H1 (cell line): Measurements from ENCODE around the gene SIM2. TPM values are rescaled to one million over a fixed set of nuclear protein-coding genes. Genes with fewer than 3 reads are reported as not detected.

Experiments
- CTCF ChIA-PET: fragments of 300-600 bp; sonication (Branson Sonifier 250); formaldehyde crosslinking; loops from one replicate; lab custom pipeline; 2021; ENCODE audit not compliant: partially characterized antibody; lab: Charles Lee
- POLR2A ChIA-PET: fragments of 300-600 bp; sonication (Branson Sonifier 250); formaldehyde crosslinking; loops from one replicate; lab custom pipeline; 2021; ENCODE audit warnings: inconsistent platforms; ENCODE audit not compliant: partially characterized antibody; lab: Charles Lee
- DNase-seq, 2 experiments: peaks; one replicate each; pipeline versions ENCODE4 v3.0.0 to v3.0.0-alpha.2; 2010 to 2022; ENCODE audit warnings: low spot score in 2 of 2, low read depth in 1 of 2, mixed read lengths in 1 of 2
- FAIRE-seq: peaks from 2 replicates; lab custom pipeline; 2011; peaks lifted over from hg19 to GRCh38; lab: Jason Lieb, UNC
- H2AFZ ChIP-seq: 2 replicates; pipeline ENCODE4 v1.8.1; 2012; ENCODE audit warnings: low read length, inconsistent platforms
- H2AK5ac ChIP-seq: 2 replicates; pipeline ENCODE4 v1.6.1; 2013; ENCODE audit warnings: low read depth, low read length
- H2BK120ac ChIP-seq: replicated peaks from 2 replicates; pipeline ENCODE3; 2013; ENCODE audit warnings: low read depth, low read length, inconsistent platforms
- H2BK12ac ChIP-seq: 2 replicates; pipeline ENCODE4 v1.6.1; 2013; ENCODE audit warnings: low read depth, low read length
- H2BK15ac ChIP-seq: 2 replicates; pipeline ENCODE4 v1.6.1; 2013; ENCODE audit warnings: low read length
- H2BK20ac ChIP-seq: 2 replicates; pipeline ENCODE4 v1.6.1; 2013; ENCODE audit warnings: low read length
- H2BK5ac ChIP-seq: 2 replicates; pipeline ENCODE4 v1.6.1; 2013; ENCODE audit warnings: low read depth, low read length
- H3K14ac ChIP-seq: 2 replicates; pipeline ENCODE4 v1.6.1; 2013; ENCODE audit warnings: inconsistent platforms; ENCODE audit not compliant: insufficient read length
- H3K18ac ChIP-seq: 2 replicates; pipeline ENCODE4 v1.6.1; 2013; ENCODE audit warnings: low read length; ENCODE audit errors: extremely low read depth
- H3K23ac ChIP-seq: 2 replicates; pipeline ENCODE4 v1.6.1; 2013; ENCODE audit warnings: inconsistent platforms; ENCODE audit not compliant: insufficient read length
- H3K23me2 ChIP-seq: 2 replicates; pipeline ENCODE4 v1.6.1; 2013; ENCODE audit warnings: low read depth, low read length
- H3K27ac ChIP-seq: 2 replicates; pipeline ENCODE4 v1.6.1; 2011; ENCODE audit warnings: low read depth, low read length, inconsistent platforms
- H3K27me3 ChIP-seq, 4 experiments: replicated peaks in 1 of 4; 1 replicate in 1 of 4; 2 replicates in 3 of 4; pipeline versions ENCODE4 v1.6.1 to v1.8.1; 2011 to 2013; ENCODE audit warnings: low read length in 3 of 4, mild to moderate bottlenecking in 3 of 4, inconsistent platforms in 2 of 4, mixed read lengths in 2 of 4, moderate library complexity in 1 of 4; ENCODE audit not compliant: control insufficient read depth in 3 of 4, insufficient read depth in 3 of 4; ENCODE audit errors: extremely low read depth in 1 of 4
- H3K36me3 ChIP-seq, 4 experiments: 2 replicates each; pipeline versions ENCODE4 v1.6.1 to v1.8.1; 2011 to 2013; ENCODE audit warnings: mild to moderate bottlenecking in 4 of 4, low read length in 3 of 4, moderate library complexity in 2 of 4, control low read depth in 1 of 4, inconsistent platforms in 1 of 4; ENCODE audit not compliant: insufficient read depth in 4 of 4, control insufficient read depth in 2 of 4
- H3K4ac ChIP-seq: replicated peaks from 2 replicates; pipeline ENCODE3; 2013; ENCODE audit warnings: low read length, low read depth, mixed read lengths, inconsistent platforms; ENCODE audit not compliant: insufficient read length
- H3K4me1 ChIP-seq, 4 experiments: replicated peaks in 1 of 4; 1 replicate in 1 of 4; 2 replicates in 3 of 4; pipeline versions ENCODE4 v1.6.1 to v1.8.1; 2011 to 2013; ENCODE audit warnings: low read length in 3 of 4, inconsistent platforms in 2 of 4, mixed read lengths in 1 of 4; ENCODE audit not compliant: insufficient read depth in 4 of 4, control insufficient read depth in 3 of 4
- H3K4me2 ChIP-seq, 2 experiments: 2 replicates each; pipeline versions ENCODE4 v1.6.1 to v1.8.1; 2011 to 2013; ENCODE audit warnings: low read depth in 2 of 2, low read length in 2 of 2, control low read depth in 1 of 2, inconsistent platforms in 1 of 2, mild to moderate bottlenecking in 1 of 2; ENCODE audit not compliant: insufficient read depth in 1 of 2
- H3K4me3 ChIP-seq, 4 experiments: fragments of 200-600, 300-600 bp in 1 of 4; sonication (generic), shearing (Covaris generic), sonication (Bioruptor Twin) in 1 of 4; 2 replicates each; pipeline versions ENCODE4 v1.5.1 to v1.8.1; 2011 to 2016; ENCODE audit warnings: low read length in 4 of 4, low read depth in 3 of 4, control low read depth in 2 of 4, inconsistent platforms in 2 of 4, mild to moderate bottlenecking in 2 of 4, mixed read lengths in 1 of 4, moderate library complexity in 1 of 4; ENCODE audit not compliant: insufficient read depth in 2 of 4; ENCODE audit errors: extremely low read depth in 1 of 4
- H3K56ac ChIP-seq: replicated peaks from 2 replicates; pipeline ENCODE3; 2013; ENCODE audit warnings: low read depth, mild to moderate bottlenecking, mixed read lengths, low read length, inconsistent platforms; ENCODE audit not compliant: insufficient read length
- H3K79me1 ChIP-seq: 2 replicates; pipeline ENCODE4 v1.6.1; 2013; ENCODE audit warnings: low read depth, low read length, control low read depth
- H3K79me2 ChIP-seq, 2 experiments: 2 replicates each; pipeline versions ENCODE4 v1.6.1 to v1.8.1; 2012 to 2013; ENCODE audit warnings: low read length in 2 of 2, mild to moderate bottlenecking in 2 of 2, inconsistent platforms in 1 of 2; ENCODE audit not compliant: insufficient read depth in 2 of 2, control insufficient read depth in 1 of 2
- H3K9ac ChIP-seq, 4 experiments: replicated peaks in 1 of 4; 1 replicate in 1 of 4; 2 replicates in 3 of 4; pipeline versions ENCODE4 v1.6.1 to v1.8.1; 2011 to 2013; ENCODE audit warnings: low read depth in 3 of 4, low read length in 3 of 4, control low read depth in 2 of 4, mild to moderate bottlenecking in 2 of 4, moderate library complexity in 2 of 4, inconsistent platforms in 1 of 4; ENCODE audit errors: extremely low read depth in 1 of 4
- H3K9me3 ChIP-seq, 2 experiments: 2 replicates each; pipeline versions ENCODE4 v1.6.1 to v1.8.1; 2012 to 2013; ENCODE audit warnings: mild to moderate bottlenecking in 2 of 2, moderate library complexity in 2 of 2, control low read depth in 1 of 2, inconsistent platforms in 1 of 2, low read depth in 1 of 2, low read length in 1 of 2, mixed read lengths in 1 of 2; ENCODE audit not compliant: insufficient read depth in 2 of 2
- H4K20me1 ChIP-seq, 2 experiments: replicated peaks in 1 of 2; 2 replicates each; pipeline versions ENCODE3 to v1.8.1; 2011 to 2013; ENCODE audit warnings: inconsistent platforms in 2 of 2, low read length in 2 of 2, mild to moderate bottlenecking in 1 of 2; ENCODE audit not compliant: insufficient read depth in 2 of 2, control insufficient read depth in 1 of 2
- H4K5ac ChIP-seq: 2 replicates; pipeline ENCODE4 v1.6.1; 2013; ENCODE audit warnings: low read length, low read depth, mixed read lengths, inconsistent platforms; ENCODE audit not compliant: insufficient read length
- H4K8ac ChIP-seq: 2 replicates; pipeline ENCODE4 v1.8.0; 2013; ENCODE audit warnings: mild to moderate bottlenecking, moderate library complexity, low read length, inconsistent platforms; ENCODE audit not compliant: insufficient read depth; ENCODE audit errors: extremely low read depth
- H4K91ac ChIP-seq: replicated peaks from 2 replicates; pipeline ENCODE3; 2013; ENCODE audit warnings: low read length, mixed read lengths, inconsistent platforms; ENCODE audit not compliant: insufficient read length
- ATF2 ChIP-seq: IDR thresholded peaks from 2 replicates; pipeline ENCODE4 v1.6.1; 2012; ENCODE audit warnings: low read length, inconsistent platforms
- CREB1 ChIP-seq: IDR thresholded peaks from 2 replicates; pipeline ENCODE4 v1.6.1; 2012; ENCODE audit warnings: inconsistent platforms
- CTBP2 ChIP-seq: IDR thresholded peaks from 2 replicates; pipeline ENCODE4 v1.7.0; 2011; ENCODE audit warnings: borderline replicate concordance, mild to moderate bottlenecking, moderate library complexity, mixed read lengths, low read length; ENCODE audit not compliant: insufficient read depth, insufficient read length
- FOSL1 ChIP-seq: IDR thresholded peaks from 2 replicates; pipeline ENCODE4 v1.6.1; 2011; ENCODE audit warnings: mild to moderate bottlenecking, low read depth, low read length, moderate library complexity; ENCODE audit not compliant: insufficient read depth
- GABPA ChIP-seq: IDR thresholded peaks from 2 replicates; pipeline ENCODE4 v1.6.1; 2011; ENCODE audit warnings: mild to moderate bottlenecking, low read length, moderate library complexity, borderline replicate concordance; ENCODE audit not compliant: insufficient read depth
- RBBP5 ChIP-seq: IDR thresholded peaks from 2 replicates; pipeline ENCODE4 v1.7.1; 2012; ENCODE audit warnings: low read depth, mild to moderate bottlenecking, inconsistent platforms, low read length, moderate library complexity, borderline replicate concordance
- TCF12 ChIP-seq: IDR thresholded peaks from 2 replicates; pipeline ENCODE4 v1.6.1; 2011; ENCODE audit warnings: low read depth, mild to moderate bottlenecking, low read length
- ZNF274 ChIP-seq: IDR thresholded peaks from 2 replicates; pipeline ENCODE4 v1.7.0; 2012; ENCODE audit warnings: low read length, borderline replicate concordance; ENCODE audit errors: extremely low read depth
- WGBS, 2 experiments: shearing (Covaris generic) in 1 of 2; methylation state at CpG; one replicate each; pipeline versions ENCODE4 v1.1.6 to v1.1.7; 2013 to 2015; ENCODE audit warnings: low lambda C conversion rate in 2 of 2, mixed read lengths in 2 of 2, inconsistent platforms in 1 of 2, low coverage in 1 of 2, missing lambda C conversion rate in 1 of 2; ENCODE audit not compliant: insufficient replicate concordance in 2 of 2, insufficient coverage in 1 of 2, insufficient read length in 1 of 2; ENCODE audit errors: extremely low coverage in 1 of 2, missing lambda C conversion rate in 1 of 2; 5-methylcytosine and 5-hydroxymethylcytosine counted together
- polyA plus RNA-seq, 7 experiments: library from polyadenylated mRNA; depleted of rRNA in 3 of 7; stranded (reverse) in 5 of 7; unstranded in 2 of 7; fragments of >200 nt in 5 of 7; fragments of 200-250 nt in 2 of 7; gene quantifications; 1 replicate in 5 of 7; 2 replicates in 1 of 7; 4 replicates in 1 of 7; pipeline versions ENCODE4 v1.2.1 to v1.2.3, GENCODE V29; 2011 to 2013; ENCODE audit warnings: missing spikeins in 2 of 7, mixed read lengths in 2 of 7
- total RNA-seq: library from RNA; stranded (reverse); fragmentation: NEBNext Ultra II Directional; extraction: Animal tissue kit (Norgen Biotek cat#: 25700); gene quantifications from 2 replicates; pipeline ENCODE4 v1.2.1, GENCODE V29; 2021

Gene SIM2
- total and polyA plus RNA-seq, 2 of the 8 experiments (the other 6 are each of a cell fraction or from before 2014, with no cell fraction given) = 0.05 to 0.26 TPM

- POLR2A ChIA-PET = interaction anchor here (0.6 kb wide), 1 partner anchor 28 kb away, joined by 5 read pairs; no protein-coding TSS in a partner anchor
- Histone ChIP-seq H3K9ac (no peak overlapping the region), H2BK15ac (no peak overlapping the region), H3K79me1 (no peaks in the 10 kb centered on the region), H4K8ac (no peak overlapping the region), H3K4me2 (no peak overlapping the region), H3K4ac (no peak overlapping the region), H3K4me3 (no peak overlapping the region), H2AK5ac (no peak overlapping the region), H3K27ac (no peak overlapping the region), H3K4me1 (peaks cover 0 to 7% (median 5%) of the 10 kb centered on the region in 4 experiments), H3K79me2 (no peaks in the 10 kb centered on the region), H2AFZ (no peak overlapping the region), H2BK5ac (no peak overlapping the region), H2BK12ac (no peak overlapping the region), H3K18ac (no peak overlapping the region), H3K56ac (no peak overlapping the region), H3K14ac (no peak overlapping the region), H4K20me1 (no peaks in the 10 kb centered on the region), H3K36me3 (no peaks in the 10 kb centered on the region), H2BK20ac (no peak overlapping the region), H3K23me2 (no peaks in the 10 kb centered on the region), H3K27me3 (no peaks in the 10 kb centered on the region), H3K9me3 (no peaks in the 10 kb centered on the region), H4K91ac (no peak overlapping the region), H3K23ac (no peak overlapping the region), H4K5ac (no peak overlapping the region), H2BK120ac (no peak overlapping the region)
- TF ChIP-seq TCF12 = no peak
- no peak for TF ChIP-seq RBBP5
- TF ChIP-seq FOSL1 = no peak
- no peak for TF ChIP-seq CREB1
- TF ChIP-seq GABPA = no peak
- no peak for TF ChIP-seq ATF2
- TF ChIP-seq CTBP2 = no peak
- TF ChIP-seq ZNF274 = no peak
- CTCF ChIA-PET = interaction anchor here (0.8 to 1.6 kb wide), 3 partner anchors 16 to 72 kb away, joined by 3 to 4 read pairs (median 4); no protein-coding TSS in a partner anchor
- FAIRE-seq (no peak), DNase-seq (no peak)
- WGBS, 2 experiments = 88% methylated on average over 12 of the region's 12 CpGs; no CpG with 5 or more reads in 1 of the 2 experiments
Measured at GRCh38 chr21:36788120-36788638, 89.3 kb downstream of the SIM2 start.
